HEK293 (cell line): ENCODE results near the gene OSGEPL1.

ENCODE experiments used
- CTCF ChIA-PET: fragments of 350-600 bp; formaldehyde crosslinking; extraction: SDS; loops from one replicate; lab custom pipeline; 2021; ENCODE audit warnings: antibody characterized with exemption; lab: Yijun Ruan, JAX
- POLR2A ChIA-PET: fragments of 300-600 bp; formaldehyde crosslinking; extraction: SDS; loops from one replicate; lab custom pipeline; 2020; ENCODE audit warnings: antibody characterized with exemption, inconsistent platforms; lab: Yijun Ruan, JAX
- H3K27ac ChIP-seq: fragments of 200-500 bp; sonication (Bioruptor generic); 2 replicates; pipeline ENCODE4 v1.5.1; 2014; ENCODE audit warnings: low read depth, low read length, control low read depth, inconsistent platforms; ENCODE audit errors: extremely low read depth
- H3K36me3 ChIP-seq, 2 experiments: fragments of 200-500 bp in 1 of 2; sonication (Bioruptor generic) in 1 of 2; 1 replicate in 1 of 2; 2 replicates in 1 of 2; pipeline ENCODE4 v1.5.1; 2014 to 2017; ENCODE audit warnings: inconsistent platforms in 2 of 2, low read length in 2 of 2; ENCODE audit not compliant: control insufficient read depth in 2 of 2, insufficient read depth in 1 of 2
- H3K4me1 ChIP-seq: fragments of 200-500 bp; sonication (Bioruptor generic); 2 replicates; pipeline ENCODE4 v1.5.1; 2014; ENCODE audit warnings: mild to moderate bottlenecking, low read length, inconsistent platforms; ENCODE audit not compliant: control insufficient read depth, insufficient read depth
- H3K4me3 ChIP-seq: 2 replicates; pipeline ENCODE4 v1.5.1; 2011; ENCODE audit warnings: low read depth, mild to moderate bottlenecking, control low read depth, low read length, moderate library complexity
- H3K9me3 ChIP-seq: fragments of 200-500 bp; sonication (Bioruptor generic); 2 replicates; pipeline ENCODE4 v1.5.1; 2014; ENCODE audit warnings: low read depth, low read length, inconsistent platforms; ENCODE audit not compliant: control insufficient read depth, insufficient read depth
- CTCF ChIP-seq: fragments of 450-650 bp; formaldehyde crosslinking; IDR thresholded peaks from 2 replicates; pipeline ENCODE4 v1.5.1; 2016; ENCODE audit warnings: missing biosample characterization, missing genetic modification characterization
- ELK4 ChIP-seq: IDR thresholded peaks from 2 replicates; pipeline ENCODE4 v1.6.1; 2011; ENCODE audit warnings: mild to moderate bottlenecking, low read depth, low read length, borderline replicate concordance
- KLF9 ChIP-seq: fragments of 450-650 bp; formaldehyde crosslinking; IDR thresholded peaks from 2 replicates; pipeline ENCODE4 v1.5.1; 2016; ENCODE audit warnings: missing biosample characterization, missing genetic modification characterization, low read depth
- PRDM1 ChIP-seq: fragments of 450-650 bp; formaldehyde crosslinking; IDR thresholded peaks from 2 replicates; pipeline ENCODE4; 2016; ENCODE audit warnings: missing biosample characterization, missing genetic modification characterization
- ZFP41 ChIP-seq: fragments of 450-650 bp; formaldehyde crosslinking; IDR thresholded peaks from 2 replicates; pipeline ENCODE4 v1.5.1; 2016; ENCODE audit warnings: missing biosample characterization, missing genetic modification characterization, borderline replicate concordance
- ZNF10 ChIP-seq: fragments of 450-650 bp; formaldehyde crosslinking; IDR thresholded peaks from 2 replicates; pipeline ENCODE4 v1.5.1; 2017; ENCODE audit warnings: missing biosample characterization, missing genetic modification characterization
- ZNF132 ChIP-seq: fragments of 450-650 bp; formaldehyde crosslinking; IDR thresholded peaks from 2 replicates; pipeline ENCODE4 v1.5.1; 2017; ENCODE audit warnings: missing biosample characterization, missing genetic modification characterization, borderline replicate concordance
- ZNF146 ChIP-seq: fragments of 450-650 bp; formaldehyde crosslinking; IDR thresholded peaks from 2 replicates; pipeline ENCODE4 v1.5.1; 2016; ENCODE audit warnings: missing biosample characterization, missing genetic modification characterization
- ZNF18 ChIP-seq: fragments of 450-650 bp; formaldehyde crosslinking; IDR thresholded peaks from 2 replicates; pipeline ENCODE4 v1.5.1; 2016; ENCODE audit warnings: missing biosample characterization, missing genetic modification characterization
- ZNF266 ChIP-seq: fragments of 450-650 bp; formaldehyde crosslinking; IDR thresholded peaks from 2 replicates; pipeline ENCODE4 v1.5.1; 2016; ENCODE audit warnings: missing biosample characterization, missing genetic modification characterization, low read depth
- ZNF274 ChIP-seq, 2 experiments: fragments of 200-500 bp in 1 of 2; fragments of 450-650 bp in 1 of 2; sonication (Bioruptor generic) in 1 of 2; formaldehyde crosslinking in 1 of 2; IDR thresholded peaks; 2 replicates each; pipeline versions ENCODE4 v1.5.1 to v1.6.1; 2014 to 2016; ENCODE audit warnings: borderline replicate concordance in 1 of 2, inconsistent platforms in 1 of 2, low read length in 1 of 2, missing biosample characterization in 1 of 2, missing genetic modification characterization in 1 of 2
- ZNF366 ChIP-seq: fragments of 450-650 bp; formaldehyde crosslinking; conservative IDR thresholded peaks from 2 replicates; pipeline ENCODE4 v1.5.1; 2016; ENCODE audit warnings: missing biosample characterization, missing genetic modification characterization
- ZNF394 ChIP-seq: fragments of 450-650 bp; formaldehyde crosslinking; IDR thresholded peaks from 2 replicates; pipeline ENCODE4 v1.5.1; 2016; ENCODE audit warnings: missing biosample characterization, missing genetic modification characterization, mild to moderate bottlenecking, moderate library complexity, borderline replicate concordance
- ZNF449 ChIP-seq: fragments of 450-650 bp; formaldehyde crosslinking; IDR thresholded peaks from 2 replicates; pipeline ENCODE4 v1.5.1; 2017; ENCODE audit warnings: missing biosample characterization, mild to moderate bottlenecking, missing genetic modification characterization, moderate library complexity
- ZNF48 ChIP-seq: fragments of 450-650 bp; formaldehyde crosslinking; IDR thresholded peaks from 2 replicates; pipeline ENCODE4 v1.5.1; 2016; ENCODE audit warnings: missing biosample characterization, missing genetic modification characterization
- ZNF501 ChIP-seq: fragments of 450-650 bp; formaldehyde crosslinking; IDR thresholded peaks from 2 replicates; pipeline ENCODE4 v1.5.1; 2016; ENCODE audit warnings: missing biosample characterization, missing genetic modification characterization
- ZNF544 ChIP-seq: fragments of 450-650 bp; formaldehyde crosslinking; IDR thresholded peaks from 2 replicates; pipeline ENCODE4 v1.5.0; 2017; ENCODE audit warnings: missing biosample characterization, missing genetic modification characterization
- ZNF555 ChIP-seq: fragments of 450-650 bp; formaldehyde crosslinking; conservative IDR thresholded peaks from 2 replicates; pipeline ENCODE4 v1.5.1; 2017; ENCODE audit warnings: missing biosample characterization, mild to moderate bottlenecking, missing genetic modification characterization, inconsistent platforms
- ZNF654 ChIP-seq: fragments of 450-650 bp; formaldehyde crosslinking; IDR thresholded peaks from 2 replicates; pipeline ENCODE4 v1.5.1; 2016; ENCODE audit warnings: low read depth, missing biosample characterization, missing genetic modification characterization
- ZNF76 ChIP-seq: fragments of 450-650 bp; formaldehyde crosslinking; IDR thresholded peaks from 2 replicates; pipeline ENCODE4; 2016; ENCODE audit warnings: low read depth, missing biosample characterization, missing genetic modification characterization, borderline replicate concordance
- ZNF843 ChIP-seq: fragments of 450-650 bp; formaldehyde crosslinking; IDR thresholded peaks from 2 replicates; pipeline ENCODE4 v1.5.1; 2016; ENCODE audit warnings: missing biosample characterization, missing genetic modification characterization
- ZSCAN16 ChIP-seq: fragments of 450-650 bp; formaldehyde crosslinking; IDR thresholded peaks from 2 replicates; pipeline ENCODE4 v1.5.1; 2016; ENCODE audit warnings: missing biosample characterization, missing genetic modification characterization
- TF ChIP-seq, protein P1 (sequence below): fragments of 450-650 bp; formaldehyde crosslinking; IDR thresholded peaks from 2 replicates; pipeline ENCODE4 v1.5.1; 2017; ENCODE audit warnings: missing biosample characterization, missing genetic modification characterization
- TF ChIP-seq, protein P2 (sequence below): fragments of 450-650 bp; formaldehyde crosslinking; IDR thresholded peaks from 2 replicates; pipeline ENCODE4 v1.5.1; 2016; ENCODE audit warnings: missing biosample characterization, missing genetic modification characterization

OSGEPL1 gene

GRCh38 chr2:189783927-189784867 lies 21.6 kb upstream of the OSGEPL1 start, which contains the start of the genes ORMDL1 and PMS1:
Gene ORMDL1 (minus strand): TSS chr2:189784339. CDS start chr2:189782595, 1,744 bp downstream.
Gene PMS1 (plus strand): TSS chr2:189784450. CDS start chr2:189791810, 7,360 bp downstream.
- Histone ChIP-seq H3K36me3 (peaks cover 22 to 54% of the 10 kb centered on the region in 2 experiments), H3K4me3 (peak within 1 kb of the TSS; percentile 97), H3K4me1 (peaks cover 5% of the 10 kb centered on the region; the same call in 1 of the 2 replicates), H3K27ac (peak within 1 kb of the TSS; percentile 89), H3K9me3 (no peaks in the 10 kb centered on the region)
- ChIA-PET POLR2A (interaction anchor here (0.7 to 2.4 kb wide), 7 partner anchors 11 to 535 kb away, joined by 3 to 24 read pairs (median 4); partner anchors contain the start of genes ANKAR, HIBCH and OSGEPL1), CTCF (interaction anchor here (0.6 kb wide), 1 partner anchor 96 kb away, joined by 3 read pairs; no protein-coding TSS in a partner anchor)
- TF ChIP-seq ZNF555 (tag by site-specific recombination) = no peak
- TF ChIP-seq ZNF544 = no peak
- peak; percentile 76; the same call in 1 of the 2 replicates for TF ChIP-seq CTCF (tag by site-specific recombination)
- no peak for TF ChIP-seq ZNF366 (tag by site-specific recombination)
- no peak for TF ChIP-seq ELK4
- TF ChIP-seq PRDM1 = no peak
- no peak for TF ChIP-seq ZFP41
- TF ChIP-seq ZNF10 = no peak
- peak; percentile 25; the same call in 1 of the 2 replicates for TF ChIP-seq ZNF76 (tag by site-specific recombination)
- TF ChIP-seq ZNF132 = no peak
- no peak for TF ChIP-seq ZNF18 (tag by site-specific recombination)
- no peak for TF ChIP-seq ZNF266 (tag by site-specific recombination)
- TF ChIP-seq, protein P1, sequence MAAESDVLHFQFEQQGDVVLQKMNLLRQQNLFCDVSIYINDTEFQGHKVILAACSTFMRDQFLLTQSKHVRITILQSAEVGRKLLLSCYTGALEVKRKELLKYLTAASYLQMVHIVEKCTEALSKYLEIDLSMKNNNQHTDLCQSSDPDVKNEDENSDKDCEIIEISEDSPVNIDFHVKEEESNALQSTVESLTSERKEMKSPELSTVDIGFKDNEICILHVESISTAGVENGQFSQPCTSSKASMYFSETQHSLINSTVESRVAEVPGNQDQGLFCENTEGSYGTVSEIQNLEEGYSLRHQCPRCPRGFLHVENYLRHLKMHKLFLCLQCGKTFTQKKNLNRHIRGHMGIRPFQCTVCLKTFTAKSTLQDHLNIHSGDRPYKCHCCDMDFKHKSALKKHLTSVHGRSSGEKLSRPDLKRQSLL = no peak
- no peak; the same call in 1 of the 2 replicates for TF ChIP-seq ZNF146 (tag by site-specific recombination)
- peak; percentile 79 for TF ChIP-seq KLF9 (tag by site-specific recombination)
- TF ChIP-seq ZNF501 = peak; percentile 97
- TF ChIP-seq ZNF394 (tag by site-specific recombination) = peak; percentile 36; the same call in 1 of the 2 replicates
- TF ChIP-seq ZNF48 (tag by site-specific recombination) = no peak
- TF ChIP-seq ZNF654 (tag by site-specific recombination) = no peak
- TF ChIP-seq ZNF843 (tag by site-specific recombination) = peak; percentile 68; the same call in 1 of the 2 replicates
- TF ChIP-seq, protein P2, sequence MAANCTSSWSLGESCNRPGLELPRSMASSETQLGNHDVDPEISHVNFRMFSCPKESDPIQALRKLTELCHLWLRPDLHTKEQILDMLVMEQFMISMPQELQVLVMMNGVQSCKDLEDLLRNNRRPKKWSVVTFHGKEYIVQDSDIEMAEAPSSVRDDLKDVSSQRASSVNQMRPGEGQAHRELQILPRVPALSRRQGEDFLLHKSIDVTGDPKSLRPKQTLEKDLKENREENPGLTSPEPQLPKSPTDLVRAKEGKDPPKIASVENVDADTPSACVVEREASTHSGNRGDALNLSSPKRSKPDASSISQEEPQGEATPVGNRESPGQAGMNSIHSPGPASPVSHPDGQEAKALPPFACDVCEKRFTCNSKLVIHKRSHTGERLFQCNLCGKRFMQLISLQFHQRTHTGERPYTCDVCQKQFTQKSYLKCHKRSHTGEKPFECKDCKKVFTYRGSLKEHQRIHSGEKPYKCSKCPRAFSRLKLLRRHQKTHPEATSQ (tag by site-specific recombination) = peak; percentile 83; the same call in 1 of the 2 replicates
- no peak for TF ChIP-seq ZNF274 (IDR thresholded peaks at IDR 0.05; ENCODE audit: low read length)
- TF ChIP-seq ZNF274 (tag by site-specific recombination; IDR thresholded peaks at IDR 0.05; ENCODE audit: borderline replicate concordance) = no peak
- no peak; the same call in 1 of the 2 replicates for TF ChIP-seq ZNF449 (tag by site-specific recombination)
- no peak for TF ChIP-seq ZSCAN16 (tag by site-specific recombination)
